Smooth muscle cell of the brain vasculature (primary cell): ENCODE results near the gene NDST1.

Experiments
- DNase-seq: peaks from one replicate; pipeline ENCODE4 v3.0.0-alpha.2; 2012; ENCODE audit warnings: low read depth, low spot score

Gene NDST1

DNA sequence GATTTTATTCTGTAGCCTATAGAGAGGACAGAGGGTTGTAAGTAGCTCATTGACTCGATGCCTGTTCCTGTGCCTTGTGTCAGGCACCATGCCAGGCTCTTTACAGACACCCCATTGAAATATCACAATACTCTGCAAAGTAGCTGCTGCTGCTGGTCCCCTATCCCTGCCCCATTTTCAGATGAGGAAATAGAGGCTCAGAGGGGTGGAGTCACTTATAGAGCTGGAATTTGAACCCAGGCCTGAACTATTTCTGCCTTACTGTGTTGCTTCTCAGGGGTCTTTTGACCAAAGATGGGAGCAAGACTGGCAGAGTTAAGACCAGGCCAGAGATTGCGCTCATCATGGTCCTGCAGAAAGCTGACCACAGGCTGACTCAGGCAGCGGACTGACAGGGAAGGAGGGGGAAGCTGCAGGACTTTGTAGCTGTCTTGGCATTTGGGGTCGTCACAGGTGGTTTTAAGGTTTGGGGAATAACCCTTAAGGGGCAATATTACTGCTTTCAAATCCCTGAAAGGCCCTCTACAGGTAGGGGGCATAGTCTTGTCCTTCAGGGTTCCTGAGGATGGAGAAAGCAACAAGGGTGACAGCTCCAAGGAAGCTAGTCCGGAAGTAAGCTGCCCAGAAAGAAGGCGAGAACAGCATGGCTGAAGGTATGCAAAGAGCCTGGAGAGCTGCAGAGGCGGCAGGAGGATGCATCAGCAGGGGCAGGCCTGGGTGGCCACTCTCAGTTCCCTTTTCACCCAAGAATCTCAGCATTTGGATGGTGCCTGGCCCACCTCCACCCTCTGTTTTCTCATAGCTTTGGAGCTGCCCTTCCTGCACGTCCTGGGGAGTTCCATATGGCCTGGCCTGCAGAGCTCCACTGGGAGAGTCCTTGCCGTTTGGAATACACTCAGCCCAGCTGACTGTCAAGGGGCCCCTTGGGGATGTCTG, 18.3 kb upstream of the NDST1 start:
- DNase-seq, result no peak

DNA sequence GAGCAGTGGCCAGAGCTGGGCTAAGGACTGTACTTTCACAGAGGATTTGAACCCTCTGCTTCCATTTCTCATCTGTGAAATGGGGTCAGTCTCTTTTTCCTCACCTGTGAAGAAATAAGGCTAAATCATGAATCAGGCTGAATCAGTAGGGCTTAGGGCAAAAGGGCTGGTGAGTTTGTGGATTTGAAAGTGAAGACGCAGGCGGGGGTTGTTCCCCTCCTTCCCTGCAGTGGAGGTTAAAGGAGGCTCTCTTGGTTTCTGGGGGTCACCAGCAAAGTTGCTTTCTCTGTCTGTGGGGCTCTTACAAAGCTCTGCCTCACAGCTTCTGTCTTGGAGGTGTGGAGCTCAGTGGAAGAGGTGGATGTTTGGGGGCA, 17.6 kb upstream of the NDST1 start:
- no peak for DNase-seq

DNA sequence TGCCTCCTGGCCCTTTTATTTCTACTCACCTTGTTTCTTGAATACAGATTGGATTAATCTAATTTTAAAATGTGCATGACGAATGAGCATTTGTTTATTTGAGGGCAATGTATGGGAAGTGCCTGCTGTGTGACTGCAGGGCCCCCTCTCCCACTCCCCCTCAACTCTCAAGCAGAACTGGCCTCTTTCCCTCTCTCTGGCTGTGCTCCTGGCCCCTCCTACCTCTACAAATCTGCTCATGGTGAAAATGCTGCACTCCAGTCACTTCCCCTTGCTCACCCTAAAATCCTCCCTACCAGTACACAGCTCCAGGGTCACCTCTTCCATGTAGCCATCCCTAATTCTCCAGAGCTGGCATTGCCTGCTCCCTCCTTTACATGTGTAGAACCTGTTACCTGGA, 17.2 kb upstream of the NDST1 start:
- peak; percentile 20 for DNase-seq

DNA sequence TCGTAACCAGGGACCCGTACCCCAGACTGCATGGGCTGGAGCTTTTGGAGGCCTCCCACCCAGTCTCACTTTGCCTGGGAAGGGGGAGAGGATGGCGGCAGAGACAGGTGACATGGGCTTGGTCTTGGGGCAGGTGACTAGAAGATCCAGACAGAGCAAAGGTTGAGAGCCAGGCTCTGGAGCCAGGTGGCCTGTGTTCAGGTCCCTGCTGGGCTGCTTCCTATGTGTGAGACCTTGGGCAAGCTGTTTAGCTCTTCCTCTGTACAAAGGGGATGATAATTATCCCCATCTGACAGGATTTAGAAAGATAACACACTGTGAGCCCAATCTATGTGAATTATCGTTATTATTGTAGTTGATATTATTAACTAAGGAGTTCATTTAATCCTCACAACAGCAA, 16.1 kb upstream of the NDST1 start:
- no peak for DNase-seq

DNA sequence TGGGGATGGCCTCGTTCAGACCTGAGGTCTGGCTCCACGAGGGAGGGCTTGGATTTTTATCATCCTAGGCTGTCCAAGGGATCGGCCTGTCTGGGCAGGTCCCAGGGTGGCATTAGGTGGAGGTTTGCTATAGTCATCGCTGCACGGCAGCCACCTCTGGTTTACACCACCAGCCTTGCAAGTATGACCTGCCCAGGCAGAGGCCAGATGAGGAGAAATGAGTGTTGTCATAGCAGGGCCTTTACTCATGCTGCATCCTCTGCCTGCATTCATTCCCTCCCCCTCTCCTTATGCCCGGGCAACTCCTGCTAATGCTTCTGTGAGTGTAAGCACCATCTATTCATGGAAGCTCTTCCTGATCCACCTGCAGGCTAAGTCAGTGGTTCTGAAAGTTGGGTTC, 15.3 kb upstream of the NDST1 start:
- DNase-seq, result no peak

DNA sequence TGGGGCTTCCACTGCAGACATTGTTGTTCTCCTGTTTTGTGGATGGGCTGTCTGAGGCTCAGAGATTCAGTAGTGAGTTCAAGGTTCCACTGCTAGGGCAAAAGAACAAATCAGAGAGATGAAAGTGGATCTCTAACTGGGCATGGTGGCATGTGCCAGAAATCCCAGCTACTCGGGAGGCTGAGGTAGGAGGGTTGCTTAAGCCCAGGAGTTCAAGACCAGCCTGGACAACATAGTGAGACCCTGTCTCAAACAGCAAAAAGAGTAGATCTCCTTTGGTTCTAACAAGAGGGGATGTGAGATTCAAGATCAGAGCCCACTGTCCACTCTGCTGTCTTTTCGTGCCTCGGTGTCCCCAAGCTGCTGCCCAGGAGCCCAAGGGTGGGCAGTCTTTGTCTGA, 11.8 kb upstream of the NDST1 start:
- no peak for DNase-seq

DNA sequence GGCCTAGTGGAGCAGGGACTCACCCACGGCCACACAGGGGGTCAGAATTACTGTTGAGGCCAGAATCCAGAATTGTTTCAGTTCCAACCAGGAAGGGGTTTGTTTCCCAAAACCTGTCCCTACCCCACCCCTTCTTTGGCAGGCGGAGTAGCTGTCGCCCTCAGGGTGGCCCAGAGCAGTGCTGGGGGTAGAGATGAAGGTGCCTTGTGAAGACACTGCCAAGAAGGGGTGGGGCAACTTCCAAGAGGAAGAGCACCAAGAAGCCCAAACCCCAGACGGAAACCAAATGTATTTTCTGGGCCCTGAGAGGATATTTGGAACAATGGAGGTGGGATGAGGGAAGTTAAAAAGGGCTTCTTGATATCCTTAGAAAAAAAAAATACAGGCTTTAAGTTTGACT, 11.4 kb upstream of the NDST1 start:
- DNase-seq, result no peak

DNA sequence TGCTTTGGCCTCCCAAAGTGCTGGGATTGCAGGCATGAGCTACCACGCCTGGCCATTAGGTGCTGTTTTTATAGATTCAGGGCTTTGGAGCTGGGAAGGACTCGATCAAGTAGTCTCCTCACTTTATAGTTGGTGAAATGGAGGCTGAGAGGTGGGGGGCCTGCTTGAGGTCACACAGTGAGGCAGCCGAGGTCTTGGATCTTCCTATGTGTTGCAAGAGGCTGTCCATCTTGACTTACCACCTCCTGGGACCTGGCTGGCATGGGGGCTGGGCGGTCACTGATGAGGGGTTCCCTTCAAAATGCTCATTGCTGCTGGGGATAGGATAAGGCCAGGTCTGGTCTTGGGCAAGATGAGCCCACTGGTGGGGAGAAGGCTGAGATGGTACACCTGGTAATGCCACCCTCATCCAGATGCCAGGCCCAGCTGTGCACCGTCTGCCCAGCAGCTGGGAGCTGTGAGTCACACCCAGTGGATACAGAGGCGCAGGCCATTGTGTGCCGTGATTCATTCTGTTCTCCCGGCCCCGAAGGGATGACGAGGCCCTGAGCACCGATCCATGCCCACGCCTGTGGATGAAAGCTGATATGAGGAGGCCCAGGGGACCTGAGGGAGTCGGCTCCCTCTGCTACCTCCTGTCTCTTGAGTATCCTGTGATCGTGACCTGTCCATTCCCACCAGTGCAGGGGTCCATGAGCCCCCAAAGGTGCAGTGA, 10.5 kb upstream of the NDST1 start:
- peak; percentile 60 for DNase-seq

DNA sequence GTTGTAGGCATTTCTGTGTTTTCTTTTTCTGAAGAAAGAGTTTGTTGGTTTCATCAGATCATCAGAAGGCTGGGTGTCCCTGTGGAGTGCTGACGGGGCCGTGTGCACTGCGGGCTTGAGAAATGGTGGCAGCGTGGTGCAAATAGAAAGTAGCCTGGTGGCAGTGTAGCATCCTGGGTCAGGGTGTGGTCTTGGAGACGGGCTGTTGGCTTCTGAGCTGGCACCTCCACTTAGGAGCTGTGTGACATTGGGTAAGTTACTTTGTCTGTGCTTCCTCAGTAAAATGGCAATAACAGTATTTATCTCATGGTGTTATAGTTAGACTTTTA, 10.0 kb upstream of the NDST1 start:
- DNase-seq, result no peak

DNA sequence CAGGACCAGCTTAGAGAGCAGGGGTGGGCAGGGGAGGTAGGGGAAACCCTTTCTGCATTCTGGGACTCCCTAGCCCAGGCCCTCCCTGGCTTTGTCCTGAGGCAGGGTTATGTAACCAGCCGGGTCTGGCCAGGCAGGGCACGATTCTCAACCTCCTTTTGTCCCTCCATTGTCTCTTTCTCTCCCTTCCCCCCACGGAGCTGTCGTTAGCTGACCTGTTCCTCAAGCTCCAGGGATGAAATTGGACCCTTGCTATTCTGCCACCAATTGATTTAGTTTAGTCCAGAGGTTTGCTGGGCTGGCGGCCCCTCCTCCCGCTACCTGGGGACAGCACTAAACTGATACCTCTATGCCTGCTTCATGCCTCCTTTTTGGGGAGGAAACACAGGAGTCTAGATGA, 9.4 kb upstream of the NDST1 start:
- DNase-seq, result no peak

DNA sequence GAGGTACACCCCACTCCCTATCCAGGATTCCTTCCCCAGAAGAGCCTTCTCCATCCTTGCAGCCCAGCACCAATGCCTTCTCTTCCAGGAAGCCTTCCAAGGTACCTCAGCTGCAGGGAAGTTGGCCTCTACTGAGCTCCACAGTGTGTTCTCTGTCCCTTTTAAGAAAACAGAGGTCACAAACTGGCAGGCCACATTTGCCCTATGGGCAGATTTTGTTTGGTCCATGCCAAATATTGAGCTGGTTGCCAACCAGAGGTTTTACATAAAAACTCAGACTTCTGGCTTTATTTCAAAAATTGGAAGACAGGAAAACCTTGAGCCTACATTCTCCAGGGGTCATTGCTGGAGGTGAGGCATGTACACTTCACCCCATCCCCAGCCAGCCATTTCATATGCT, 9.0 kb upstream of the NDST1 start:
- no peak for DNase-seq

DNA sequence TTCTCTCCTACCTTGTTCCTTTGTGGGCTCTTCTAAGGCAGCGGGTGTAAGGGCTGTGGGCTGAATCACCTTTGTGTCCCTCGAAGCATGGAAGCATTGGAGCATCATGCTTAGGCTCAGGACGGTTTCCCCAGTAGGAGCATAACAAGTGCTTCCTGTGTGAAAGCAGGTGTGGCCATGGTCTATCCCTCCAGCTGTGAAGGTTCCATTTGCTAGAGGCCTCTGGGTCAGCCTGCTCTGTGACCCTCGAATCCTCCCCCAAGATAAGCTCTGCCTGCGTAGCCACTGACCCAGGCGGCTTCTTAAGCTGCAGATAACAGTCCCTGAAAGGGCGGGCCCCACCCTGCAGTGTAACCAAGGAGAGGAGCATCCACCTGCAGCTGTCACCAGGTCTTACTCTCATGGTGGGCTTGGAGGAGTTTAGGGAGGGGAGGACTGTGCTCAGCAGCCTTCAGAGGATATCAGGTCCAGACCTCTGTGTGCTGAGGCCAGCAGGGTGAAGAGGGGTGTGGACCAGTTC, 8.4 kb upstream of the NDST1 start:
- DNase-seq, result no peak

DNA sequence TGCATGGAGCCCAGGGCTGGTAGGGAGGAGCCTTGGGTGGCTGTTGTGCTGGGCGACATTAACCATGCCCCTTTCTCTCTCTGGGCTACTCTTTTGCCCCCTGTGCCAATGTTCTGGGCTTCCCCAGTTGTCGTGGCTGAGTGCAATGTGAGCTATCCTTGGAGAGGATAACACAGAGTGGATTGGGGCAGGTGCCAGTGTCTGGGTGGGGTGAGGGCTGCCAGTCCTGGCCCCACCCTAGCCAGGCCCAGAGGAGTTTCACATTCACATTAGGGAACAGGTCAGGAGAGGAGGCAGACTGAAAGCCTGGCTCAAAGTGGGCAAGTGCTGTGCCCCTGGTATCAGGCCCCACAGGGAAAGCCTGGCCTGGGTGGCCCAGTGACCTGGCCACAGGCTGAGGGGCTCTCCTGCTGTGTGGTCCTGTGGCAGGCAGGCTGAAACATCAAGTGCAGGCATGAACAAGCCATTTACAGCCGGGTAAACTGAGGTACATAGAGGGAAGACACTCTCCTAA, 7.5 kb upstream of the NDST1 start:
- no peak for DNase-seq

DNA sequence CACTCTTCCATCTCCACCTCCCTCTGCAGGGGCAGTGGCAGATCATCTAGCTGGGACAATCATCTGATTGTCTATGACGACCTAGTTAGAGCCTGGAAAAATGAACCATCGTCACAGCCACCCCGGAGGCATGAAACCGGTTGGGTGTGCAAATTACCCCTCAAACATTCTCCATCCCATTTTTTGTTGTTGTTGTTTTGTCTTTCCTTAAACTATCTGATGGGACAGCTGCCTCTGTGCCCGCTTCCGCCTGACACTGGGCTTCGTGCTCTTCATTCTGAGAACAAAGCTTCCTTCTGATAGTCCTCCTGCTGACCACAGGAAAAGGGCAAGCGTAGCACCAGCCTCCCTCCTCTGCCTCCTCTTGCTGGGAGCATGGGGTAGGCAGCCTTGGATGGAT, 7.0 kb upstream of the NDST1 start:
- DNase-seq, result no peak

DNA sequence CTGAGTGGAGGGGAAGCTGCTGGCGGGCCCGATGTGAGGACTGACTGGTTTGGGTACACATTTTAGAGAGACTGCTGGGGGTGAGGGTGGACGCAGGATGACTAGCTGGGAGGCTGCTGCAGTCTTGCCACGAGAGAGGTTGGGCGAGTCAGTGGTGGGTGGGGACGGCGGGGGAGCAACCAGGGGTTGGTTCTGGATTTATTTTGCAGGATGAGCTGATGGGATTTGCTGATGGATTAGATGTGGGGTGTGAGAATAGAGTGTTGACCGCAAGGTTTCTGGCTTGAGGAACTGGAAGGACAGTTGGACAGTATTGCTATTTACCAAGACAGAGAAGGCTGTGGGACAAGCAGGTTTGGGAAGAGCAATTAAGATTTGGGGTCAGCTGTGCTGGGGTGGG, 5.8 kb upstream of the NDST1 start:
- DNase-seq, result no peak

DNA sequence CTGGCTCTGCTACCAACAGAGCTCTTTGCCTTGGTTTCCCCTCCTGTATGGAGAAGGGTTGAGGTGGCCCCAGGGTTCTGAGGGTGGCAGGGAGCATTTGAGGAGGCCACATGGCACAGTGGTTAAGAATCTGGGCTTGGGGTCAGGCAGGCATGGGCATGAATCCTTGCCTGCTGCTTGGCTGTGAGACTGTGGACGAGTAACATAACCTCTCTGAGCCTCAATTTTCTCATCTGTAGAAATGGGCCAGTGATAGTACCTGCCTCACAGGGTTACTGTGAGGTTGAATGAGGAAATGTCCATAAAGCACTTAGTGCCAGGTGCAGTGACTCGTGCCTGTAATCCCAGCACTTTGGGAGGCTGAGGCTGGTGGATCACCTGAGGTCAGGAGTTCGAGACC, 5.1 kb upstream of the NDST1 start:
- no peak for DNase-seq

DNA sequence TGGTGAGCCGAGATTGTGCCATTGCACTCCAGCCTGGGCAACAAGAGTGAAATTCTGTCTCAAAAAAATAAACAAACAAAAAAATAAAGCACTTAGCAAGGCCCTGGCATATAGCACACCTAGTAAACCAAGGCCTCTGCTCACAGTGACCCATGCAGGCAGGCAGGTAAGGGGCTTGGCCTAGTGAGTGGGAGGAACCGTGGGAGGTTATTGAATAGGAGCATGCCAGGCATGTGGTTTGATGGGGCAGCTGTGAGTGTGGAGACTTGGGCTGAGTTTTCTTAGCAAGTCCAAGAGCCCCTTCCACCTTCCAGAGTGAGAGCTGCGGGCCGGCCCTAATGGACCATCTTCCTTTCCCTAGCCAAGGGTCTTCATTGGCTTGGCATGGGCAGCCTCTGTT, 4.5 kb upstream of the NDST1 start:
- DNase-seq, result no peak

DNA sequence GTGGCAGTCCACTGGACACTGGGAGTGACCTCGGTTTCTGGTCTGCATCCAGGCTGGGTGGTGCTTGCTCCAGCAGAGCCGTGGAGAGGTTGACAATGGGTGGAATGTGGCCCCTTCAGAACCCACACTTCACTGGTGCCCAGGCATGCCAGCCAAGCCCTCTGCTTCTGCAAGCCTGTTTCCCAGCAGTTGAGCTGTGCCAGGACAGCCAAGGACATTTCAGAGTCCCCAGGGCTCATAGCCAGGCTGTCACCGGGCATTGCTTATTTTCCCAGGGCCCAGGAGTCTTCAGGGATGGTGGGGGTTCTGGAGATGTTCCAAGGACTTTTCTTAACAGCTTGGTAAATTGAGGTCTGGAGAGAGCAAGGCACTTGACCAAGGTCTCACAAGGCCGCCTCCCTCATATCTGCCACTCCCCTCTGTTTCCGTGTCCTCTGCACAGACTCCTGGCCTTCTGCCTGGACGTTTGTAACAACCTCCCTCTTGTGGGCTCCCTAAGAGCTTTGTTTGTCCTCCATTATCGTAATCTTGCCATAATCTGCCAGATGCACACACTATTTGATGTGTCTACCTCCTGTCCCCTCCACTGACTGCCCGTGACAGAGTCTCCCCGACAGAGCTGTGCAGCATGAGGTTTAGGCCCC, 3.8 kb upstream of the NDST1 start:
- no peak for DNase-seq

DNA sequence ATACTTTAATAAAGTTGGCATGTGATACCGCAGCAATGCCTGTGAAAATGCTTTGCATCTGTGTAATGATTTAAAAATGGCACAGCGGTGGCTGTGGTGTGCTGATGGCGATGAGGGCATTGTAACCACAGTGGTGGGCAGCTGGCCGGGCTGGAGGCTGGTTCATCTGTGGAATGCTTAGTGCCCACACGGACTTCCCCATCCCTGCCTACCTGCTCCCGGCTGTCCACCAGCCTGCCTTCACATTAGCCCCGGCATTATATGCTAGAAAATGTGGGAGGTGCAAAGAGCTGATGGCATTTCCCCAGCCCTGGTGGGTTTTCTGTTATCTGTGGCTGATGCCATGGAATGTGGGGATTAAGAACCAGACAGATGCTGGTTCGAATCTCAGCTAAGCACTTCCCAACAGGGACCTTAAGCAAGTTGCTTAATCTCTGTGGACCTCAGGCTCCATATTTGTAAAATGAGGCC, 2.9 kb upstream of the NDST1 start:
- DNase-seq, result no peak

DNA sequence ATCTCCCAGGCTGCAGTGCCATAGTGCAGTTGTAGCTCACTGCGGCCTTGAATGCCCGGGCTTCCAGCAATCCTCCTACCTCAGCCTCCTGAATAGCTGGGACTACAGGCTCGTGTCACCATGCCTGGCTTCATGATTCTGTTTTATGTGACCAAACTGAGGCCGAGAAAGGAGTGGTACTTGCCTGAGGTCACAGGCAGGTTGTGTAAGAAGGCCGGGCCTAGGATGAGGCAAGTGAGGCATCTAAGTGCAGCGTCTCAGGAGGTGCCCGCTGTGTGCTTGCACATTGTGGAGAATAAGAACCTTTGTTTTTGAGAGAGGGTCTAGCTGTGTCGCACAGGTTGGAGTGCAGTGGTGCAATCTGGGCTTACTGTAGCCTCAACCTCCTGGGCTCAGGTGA, 2.1 kb upstream of the NDST1 start:
- no peak for DNase-seq

DNA sequence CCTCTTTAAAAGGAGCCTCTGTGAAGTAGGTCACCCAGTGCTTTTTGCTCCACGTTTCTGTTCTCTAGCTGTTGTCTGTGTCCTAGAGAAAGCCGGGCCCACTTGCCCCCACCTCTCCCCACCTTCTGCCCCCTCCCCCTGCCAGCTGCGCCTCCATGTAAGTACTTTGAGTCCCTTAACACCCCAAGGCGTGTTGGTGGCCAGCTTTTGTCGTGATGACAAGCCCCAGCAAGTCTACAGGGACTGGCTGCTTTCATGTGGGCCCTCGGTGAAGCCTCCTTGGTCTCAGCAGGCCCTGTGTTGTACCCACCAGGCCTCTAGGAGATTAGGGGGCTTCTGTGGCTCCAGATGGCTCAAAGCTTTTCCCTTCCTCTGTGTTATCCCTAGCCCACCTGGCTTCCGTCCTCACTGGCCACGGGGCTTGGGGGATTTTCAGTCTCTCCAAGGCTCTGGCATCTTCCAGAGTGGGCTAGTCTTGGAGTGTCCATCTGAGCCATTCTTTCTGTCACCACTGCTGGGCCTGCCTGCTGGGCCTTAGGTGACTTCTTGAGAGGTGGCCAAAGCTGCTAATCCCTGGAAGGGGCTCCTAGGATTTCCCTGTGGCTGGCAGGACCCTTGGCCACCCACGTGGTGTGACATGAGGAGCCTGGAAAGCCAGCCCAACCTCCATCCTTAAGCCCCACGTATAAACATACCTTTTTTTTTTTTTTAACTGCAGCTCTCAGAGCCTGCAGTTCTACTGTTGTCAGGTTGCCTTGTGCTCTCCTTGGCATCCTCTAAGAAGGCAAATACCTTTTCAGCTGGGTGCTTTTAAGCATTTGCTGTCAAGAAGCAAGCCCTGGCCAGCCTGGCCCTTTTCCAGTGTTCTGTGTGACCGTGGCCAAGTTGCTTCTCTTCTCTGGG, 1.1 kb upstream of the NDST1 start:
- DNase-seq, result no peak
